ENCODE results near the gene CCM2.
A peak's percentile ranks its signal among the peaks of the same experiment; 100 is the strongest.

The CCM2 gene

GRCh38 chr7:44970523-44971051, 29.4 kb upstream of the CCM2 start:
- peak in 1 of 2 donors; percentile 53 for DNase-seq
- H3K27me3 ChIP-seq: peaks cover 0 to 9% of the 10 kb centered on the region in 2 donors
- intact Hi-C loops (cut with DNase I; ENCODE audit: low total_unique reads): no loop called here
- H3K36me3 ChIP-seq: peaks cover 0 to 12% (median 0%) of the 10 kb centered on the region in 3 donors
- no peak for TF ChIP-seq CTCF (IDR thresholded peaks at IDR 0.05)
- H3K9me3 ChIP-seq: no peaks in the 10 kb centered on the region
- H3K4me1 ChIP-seq: no peaks in the 10 kb centered on the region
- H3K27ac ChIP-seq: no peak overlapping the region
- H3K4me3 ChIP-seq: no peak overlapping the region

- intact Hi-C loops (cut with DNase I; ENCODE audit: low total_unique reads): no loop called here
- peaks cover 0 to 2% of the 10 kb centered on the region in 2 donors for H3K27me3 ChIP-seq
- H3K36me3 ChIP-seq: peaks cover 0 to 20% (median 0%) of the 10 kb centered on the region in 3 donors
- H3K27ac ChIP-seq: no peak overlapping the region
- no peak overlapping the region for H3K4me3 ChIP-seq
- no peaks in the 10 kb centered on the region for H3K4me1 ChIP-seq
- H3K9me3 ChIP-seq: no peaks in the 10 kb centered on the region
- no peak for TF ChIP-seq CTCF (IDR thresholded peaks at IDR 0.05)
- peak in 1 of 2 donors; percentile 37 for DNase-seq
Measured at GRCh38 chr7:44971188-44971901, 28.7 kb upstream of the CCM2 start.

- H3K4me1 ChIP-seq: no peaks in the 10 kb centered on the region
- H3K36me3 ChIP-seq: peaks cover 0 to 22% (median 0%) of the 10 kb centered on the region in 3 donors
- no peaks in the 10 kb centered on the region for H3K9me3 ChIP-seq
- no peak overlapping the region for H3K27ac ChIP-seq
- DNase-seq: peak in 1 of 2 donors; percentile 54
- no peak for TF ChIP-seq CTCF (IDR thresholded peaks at IDR 0.05)
- no peak overlapping the region for H3K4me3 ChIP-seq
- intact Hi-C loops (cut with DNase I; ENCODE audit: low total_unique reads): no loop called here
- no peaks in the 10 kb centered on the region for H3K27me3 ChIP-seq
Measured at GRCh38 chr7:44971902-44972441, 28.0 kb upstream of the CCM2 start.

GRCh38 chr7:44972562-44972961, 27.4 kb upstream of the CCM2 start:
- no peak overlapping the region for H3K4me3 ChIP-seq
- H3K36me3 ChIP-seq: peaks cover 0 to 26% (median 0%) of the 10 kb centered on the region in 3 donors
- intact Hi-C loops (cut with DNase I; ENCODE audit: low total_unique reads): no loop called here
- TF ChIP-seq CTCF (IDR thresholded peaks at IDR 0.05): no peak
- H3K9me3 ChIP-seq: no peaks in the 10 kb centered on the region
- H3K27ac ChIP-seq: no peak overlapping the region
- H3K27me3 ChIP-seq: no peaks in the 10 kb centered on the region
- no peak for DNase-seq
- H3K4me1 ChIP-seq: no peaks in the 10 kb centered on the region

- peak; percentile 33 to 46 for TF ChIP-seq CTCF (IDR thresholded peaks at IDR 0.05)
- Histone ChIP-seq H3K9me3 (no peaks in the 10 kb centered on the region), H3K4me1 (no peaks in the 10 kb centered on the region), H3K27me3 (no peaks in the 10 kb centered on the region), H3K36me3 (peaks cover 0 to 38% (median 0%) of the 10 kb centered on the region in 3 donors), H3K4me3 (no peak overlapping the region), H3K27ac (no peak overlapping the region)
- intact Hi-C loops (cut with DNase I; ENCODE audit: low total_unique reads): no loop called here
- no peak for DNase-seq
Measured at GRCh38 chr7:44973610-44974401, 26.2 kb upstream of the CCM2 start.

All from tibial artery (tissue), 4 donors.